Smooth muscle cell of the coronary artery (primary cell): Measurements from ENCODE around the gene GLUL. TPM values are rescaled to one million over a fixed set of nuclear protein-coding genes. Genes with fewer than 3 reads are reported as not detected.

Experiments
- total RNA-seq: library from RNA; depleted of rRNA; stranded (reverse); fragments of >200 nt; gene quantifications from 2 replicates; pipeline ENCODE4 v1.2.3, GENCODE V29; 2014; ENCODE audit warnings: low replicate concordance

Gene GLUL
- 116 and 315 TPM in 2 replicates for total RNA-seq

GRCh38 chr1:182391362-182392049 lies at the start of gene GLUL:
Gene GLUL, minus strand, starts transcription at chr1:182391790. Its CDS starts 3,053 bp downstream, at chr1:182388737.

DNA sequence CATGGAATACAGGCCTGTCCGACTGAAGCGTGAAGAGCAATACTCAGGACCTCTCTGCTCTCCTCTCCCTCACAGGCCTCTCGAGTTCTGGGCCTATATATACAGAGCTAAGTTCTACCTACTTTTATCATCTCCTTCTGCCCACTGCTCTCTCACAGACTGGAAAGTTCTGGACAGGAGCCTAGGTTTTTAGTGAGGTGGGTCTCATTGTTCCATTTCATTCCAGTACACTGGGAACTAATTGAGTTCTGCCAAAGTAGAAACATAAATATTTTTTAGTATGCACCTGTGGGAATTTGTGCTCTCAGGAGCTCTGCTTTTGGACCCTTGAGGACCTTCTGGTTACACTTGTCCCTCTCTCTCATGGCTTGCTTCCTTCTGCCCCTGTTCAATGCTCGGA lies 9.0 kb upstream of the GLUL start, which contains the start of gene TEDDM1:
TEDDM1 (minus strand) TSS at position 101 of the 400 bp plus-strand sequence. CDS start 182 bp downstream, outside the sequence.

Other genes starting within 250 kb of the GLUL start
- not detected in 2 replicates for gene TEDDM1, start 8.9 kb upstream of the GLUL start, total RNA-seq
- not detected in 2 replicates for gene RGSL1, start 58.4 kb upstream of the GLUL start, total RNA-seq
- 5.4 and 16.7 TPM in 2 replicates for gene RNASEL, start 197.5 kb upstream of the GLUL start, total RNA-seq
- 0.30 and 3.3 TPM in 2 replicates for gene RGS16, start 212.6 kb upstream of the GLUL start, total RNA-seq